ENCODE results near the gene SPOCK1.
A peak's percentile ranks its signal among the peaks of the same experiment; 100 is the strongest.

SPOCK1 gene

GRCh38 chr5:137486707-137487106 is 12.4 kb downstream of the SPOCK1 start:
- no peak overlapping the region for H3K4me3 ChIP-seq (ENCODE audit: low read depth, low read length)
- no peak for TF ChIP-seq CTCF (IDR thresholded peaks at IDR 0.05; ENCODE audit: control insufficient read depth, extremely low read depth, insufficient read depth)
- DNase-seq (ENCODE audit: low read depth) = no peak

- no peak for DNase-seq (ENCODE audit: low read depth)
- TF ChIP-seq CTCF (IDR thresholded peaks at IDR 0.05; ENCODE audit: control insufficient read depth, extremely low read depth, insufficient read depth) = no peak
- H3K4me3 ChIP-seq (ENCODE audit: low read depth, low read length) = no peak overlapping the region
These were observed 17.5 kb downstream of the SPOCK1 start for GRCh38 chr5:137481596-137481995.

GRCh38 chr5:137478043-137478442 is 21.1 kb downstream of the SPOCK1 start:
- no peak for TF ChIP-seq CTCF (IDR thresholded peaks at IDR 0.05; ENCODE audit: control insufficient read depth, extremely low read depth, insufficient read depth)
- DNase-seq (ENCODE audit: low read depth) = no peak
- no peak overlapping the region for H3K4me3 ChIP-seq (ENCODE audit: low read depth, low read length)

GRCh38 chr5:137470921-137471220 is 28.3 kb downstream of the SPOCK1 start:
- DNase-seq (ENCODE audit: low read depth) = no peak
- H3K4me3 ChIP-seq (ENCODE audit: low read depth, low read length) = no peak overlapping the region
- no peak for TF ChIP-seq CTCF (IDR thresholded peaks at IDR 0.05; ENCODE audit: control insufficient read depth, extremely low read depth, insufficient read depth)

GRCh38 chr5:137470111-137470920 is 28.8 kb downstream of the SPOCK1 start:
- DNase-seq (ENCODE audit: low read depth) = no peak
- H3K4me3 ChIP-seq (ENCODE audit: low read depth, low read length) = no peak overlapping the region
- TF ChIP-seq CTCF (IDR thresholded peaks at IDR 0.05; ENCODE audit: control insufficient read depth, extremely low read depth, insufficient read depth) = no peak

GRCh38 chr5:137466889-137467288 is 32.2 kb downstream of the SPOCK1 start:
- H3K4me3 ChIP-seq (ENCODE audit: low read depth, low read length) = no peak overlapping the region
- peak; percentile 8 for DNase-seq (ENCODE audit: low read depth)
- no peak for TF ChIP-seq CTCF (IDR thresholded peaks at IDR 0.05; ENCODE audit: control insufficient read depth, extremely low read depth, insufficient read depth)

- no peak overlapping the region for H3K4me3 ChIP-seq (ENCODE audit: low read depth, low read length)
- TF ChIP-seq CTCF (IDR thresholded peaks at IDR 0.05; ENCODE audit: control insufficient read depth, extremely low read depth, insufficient read depth) = no peak
- DNase-seq (ENCODE audit: low read depth) = no peak
These were observed 33.2 kb downstream of the SPOCK1 start for GRCh38 chr5:137465930-137466329.
